HL-60 (cell line): ENCODE data around the gene CTSA.

ENCODE experiments used
- GABPA ChIP-seq: IDR thresholded peaks from 2 replicates; pipeline ENCODE4 v1.6.1; 2012; ENCODE audit warnings: low read depth
- POLR2AphosphoS5 ChIP-seq: IDR thresholded peaks from 2 replicates; pipeline ENCODE4 v1.6.1; 2012; ENCODE audit warnings: low read depth
- SPI1 ChIP-seq: IDR thresholded peaks from 2 replicates; pipeline ENCODE4 v1.6.1; 2012; ENCODE audit warnings: low read depth, mild to moderate bottlenecking, borderline replicate concordance
- TF ChIP-seq, protein P1 (sequence below): IDR thresholded peaks from one replicate; pipeline ENCODE4 v1.5.1; 2011; ENCODE audit warnings: low read length, control low read depth, inconsistent platforms; ENCODE audit not compliant: insufficient read depth
- TF ChIP-seq, protein P2 (sequence below): IDR thresholded peaks from 2 replicates; pipeline ENCODE4 v1.6.1; 2012; ENCODE audit warnings: low read depth; ENCODE audit not compliant: insufficient replicate concordance

DNA sequence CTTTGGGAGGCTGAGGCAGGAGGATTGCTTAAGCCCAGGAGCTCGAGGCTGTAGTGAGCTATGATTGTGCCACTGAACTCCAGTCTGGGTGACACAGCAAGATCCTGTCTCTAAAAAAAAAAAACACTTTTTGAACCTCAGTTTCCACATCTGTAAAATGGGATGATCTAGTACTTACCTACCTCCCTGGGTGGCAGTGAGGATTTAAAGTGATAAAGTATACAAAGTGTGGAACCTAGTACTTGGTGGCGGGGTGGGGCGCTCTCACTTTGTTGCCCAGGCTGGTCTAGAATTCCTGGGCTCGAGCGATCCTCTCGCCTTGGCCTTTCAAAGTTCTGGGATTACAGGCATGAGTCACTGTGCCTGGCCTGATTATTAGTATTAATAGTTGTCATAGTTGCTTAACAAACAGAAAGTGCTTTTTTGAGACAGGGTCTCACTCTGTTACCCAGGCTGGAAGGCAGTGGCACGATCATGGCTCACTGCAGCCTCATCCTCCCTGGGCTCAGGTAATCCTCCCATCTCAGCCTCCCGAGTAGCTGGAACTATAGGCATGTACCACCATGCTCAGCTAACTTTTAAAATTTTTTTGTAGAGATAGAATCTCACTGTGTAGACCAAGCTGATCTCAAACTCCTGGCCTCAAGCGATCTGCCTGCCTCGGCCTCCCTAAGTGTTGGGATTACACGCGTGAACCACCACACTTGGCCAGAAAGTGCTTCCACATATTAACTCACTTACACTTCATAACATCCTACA, 27.8 kb downstream of the CTSA start:
- TF ChIP-seq, protein P1, sequence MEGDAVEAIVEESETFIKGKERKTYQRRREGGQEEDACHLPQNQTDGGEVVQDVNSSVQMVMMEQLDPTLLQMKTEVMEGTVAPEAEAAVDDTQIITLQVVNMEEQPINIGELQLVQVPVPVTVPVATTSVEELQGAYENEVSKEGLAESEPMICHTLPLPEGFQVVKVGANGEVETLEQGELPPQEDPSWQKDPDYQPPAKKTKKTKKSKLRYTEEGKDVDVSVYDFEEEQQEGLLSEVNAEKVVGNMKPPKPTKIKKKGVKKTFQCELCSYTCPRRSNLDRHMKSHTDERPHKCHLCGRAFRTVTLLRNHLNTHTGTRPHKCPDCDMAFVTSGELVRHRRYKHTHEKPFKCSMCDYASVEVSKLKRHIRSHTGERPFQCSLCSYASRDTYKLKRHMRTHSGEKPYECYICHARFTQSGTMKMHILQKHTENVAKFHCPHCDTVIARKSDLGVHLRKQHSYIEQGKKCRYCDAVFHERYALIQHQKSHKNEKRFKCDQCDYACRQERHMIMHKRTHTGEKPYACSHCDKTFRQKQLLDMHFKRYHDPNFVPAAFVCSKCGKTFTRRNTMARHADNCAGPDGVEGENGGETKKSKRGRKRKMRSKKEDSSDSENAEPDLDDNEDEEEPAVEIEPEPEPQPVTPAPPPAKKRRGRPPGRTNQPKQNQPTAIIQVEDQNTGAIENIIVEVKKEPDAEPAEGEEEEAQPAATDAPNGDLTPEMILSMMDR = no peak
- TF ChIP-seq GABPA (no peak), POLR2AphosphoS5 (no peak), SPI1 (no peak)
- TF ChIP-seq, protein P2, sequence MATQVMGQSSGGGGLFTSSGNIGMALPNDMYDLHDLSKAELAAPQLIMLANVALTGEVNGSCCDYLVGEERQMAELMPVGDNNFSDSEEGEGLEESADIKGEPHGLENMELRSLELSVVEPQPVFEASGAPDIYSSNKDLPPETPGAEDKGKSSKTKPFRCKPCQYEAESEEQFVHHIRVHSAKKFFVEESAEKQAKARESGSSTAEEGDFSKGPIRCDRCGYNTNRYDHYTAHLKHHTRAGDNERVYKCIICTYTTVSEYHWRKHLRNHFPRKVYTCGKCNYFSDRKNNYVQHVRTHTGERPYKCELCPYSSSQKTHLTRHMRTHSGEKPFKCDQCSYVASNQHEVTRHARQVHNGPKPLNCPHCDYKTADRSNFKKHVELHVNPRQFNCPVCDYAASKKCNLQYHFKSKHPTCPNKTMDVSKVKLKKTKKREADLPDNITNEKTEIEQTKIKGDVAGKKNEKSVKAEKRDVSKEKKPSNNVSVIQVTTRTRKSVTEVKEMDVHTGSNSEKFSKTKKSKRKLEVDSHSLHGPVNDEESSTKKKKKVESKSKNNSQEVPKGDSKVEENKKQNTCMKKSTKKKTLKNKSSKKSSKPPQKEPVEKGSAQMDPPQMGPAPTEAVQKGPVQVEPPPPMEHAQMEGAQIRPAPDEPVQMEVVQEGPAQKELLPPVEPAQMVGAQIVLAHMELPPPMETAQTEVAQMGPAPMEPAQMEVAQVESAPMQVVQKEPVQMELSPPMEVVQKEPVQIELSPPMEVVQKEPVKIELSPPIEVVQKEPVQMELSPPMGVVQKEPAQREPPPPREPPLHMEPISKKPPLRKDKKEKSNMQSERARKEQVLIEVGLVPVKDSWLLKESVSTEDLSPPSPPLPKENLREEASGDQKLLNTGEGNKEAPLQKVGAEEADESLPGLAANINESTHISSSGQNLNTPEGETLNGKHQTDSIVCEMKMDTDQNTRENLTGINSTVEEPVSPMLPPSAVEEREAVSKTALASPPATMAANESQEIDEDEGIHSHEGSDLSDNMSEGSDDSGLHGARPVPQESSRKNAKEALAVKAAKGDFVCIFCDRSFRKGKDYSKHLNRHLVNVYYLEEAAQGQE = no peak
